ENCODE measurements around the gene THSD7A.

The THSD7A gene

GRCh38 chr7:11374629-11375028 is 457.4 kb downstream of the THSD7A start:
- FAIRE-seq: no peak

DNA sequence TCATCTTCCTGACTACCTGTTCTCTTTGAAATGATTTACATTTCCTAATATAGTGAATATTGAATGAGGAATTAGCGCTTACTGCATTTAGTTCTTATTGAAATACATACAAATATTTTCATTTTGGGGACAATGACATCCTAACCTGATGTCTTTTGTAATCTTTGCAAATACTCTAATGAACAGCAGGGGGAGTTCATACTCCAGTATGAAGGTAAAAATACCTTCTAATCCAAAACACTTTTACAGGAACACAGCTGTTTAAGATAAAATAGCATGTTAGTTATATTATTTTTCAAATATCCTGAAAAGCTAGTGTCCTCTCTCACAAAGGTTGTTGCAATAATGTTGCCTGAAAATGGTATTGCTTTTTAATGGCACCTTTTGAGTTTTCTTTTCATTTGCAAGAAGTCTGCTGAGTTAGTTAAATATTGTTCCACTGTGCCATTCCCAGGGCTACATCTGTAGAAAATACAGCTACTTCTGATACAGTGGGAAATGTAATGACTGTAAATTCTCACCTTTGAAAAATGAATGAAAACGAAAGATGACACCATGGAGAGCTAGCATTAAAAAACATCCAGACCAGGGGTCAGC is 458.4 kb downstream of the THSD7A start:
- FAIRE-seq: peak; percentile 79

DNA sequence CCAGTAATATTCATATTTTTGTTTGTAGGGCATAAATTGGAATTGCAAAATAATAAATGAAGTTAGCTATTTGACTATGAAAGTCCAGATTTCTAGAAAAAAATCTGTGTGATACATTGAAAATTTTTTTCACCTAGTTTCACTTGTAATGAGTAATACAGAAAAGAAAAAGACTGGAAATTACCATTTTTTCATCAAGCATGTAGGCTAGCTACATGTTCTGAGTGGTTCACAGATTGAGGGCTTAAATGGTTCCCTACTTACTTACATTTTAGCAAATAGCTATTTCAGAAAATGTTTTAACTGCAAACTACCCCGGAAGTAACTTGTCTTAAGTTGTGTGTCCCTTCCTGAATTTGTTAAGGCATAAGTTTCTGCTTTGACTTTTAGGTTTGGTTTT is 462.3 kb downstream of the THSD7A start:
- FAIRE-seq: no peak

- FAIRE-seq: no peak
These were observed 465.9 kb downstream of the THSD7A start for GRCh38 chr7:11366118-11366517.

DNA sequence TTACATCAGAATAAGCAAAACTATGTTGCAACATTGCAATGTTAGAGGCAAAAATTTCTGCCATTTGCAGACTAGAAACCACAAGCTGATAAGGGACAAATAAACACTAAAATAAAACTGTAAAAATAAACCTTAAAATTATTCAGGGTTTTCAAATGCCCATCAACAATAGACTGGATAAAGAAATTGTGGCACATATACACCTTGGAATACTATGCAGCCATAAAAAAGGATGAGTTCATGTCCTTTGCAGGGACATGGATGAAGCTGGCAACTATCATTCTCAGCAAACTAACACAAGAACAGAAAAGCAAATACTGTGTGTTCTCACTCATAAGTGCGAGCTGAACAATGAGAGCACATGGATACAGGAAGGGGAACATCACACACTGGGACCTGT is 473.4 kb downstream of the THSD7A start:
- no peak for FAIRE-seq

GRCh38 chr7:11355399-11356005 is 476.5 kb downstream of the THSD7A start:
- no peak for FAIRE-seq

- FAIRE-seq: no peak
These were observed 485.7 kb downstream of the THSD7A start for GRCh38 chr7:11346302-11346701.

- no peak for FAIRE-seq
These were observed 486.4 kb downstream of the THSD7A start for GRCh38 chr7:11345621-11346020.

DNA sequence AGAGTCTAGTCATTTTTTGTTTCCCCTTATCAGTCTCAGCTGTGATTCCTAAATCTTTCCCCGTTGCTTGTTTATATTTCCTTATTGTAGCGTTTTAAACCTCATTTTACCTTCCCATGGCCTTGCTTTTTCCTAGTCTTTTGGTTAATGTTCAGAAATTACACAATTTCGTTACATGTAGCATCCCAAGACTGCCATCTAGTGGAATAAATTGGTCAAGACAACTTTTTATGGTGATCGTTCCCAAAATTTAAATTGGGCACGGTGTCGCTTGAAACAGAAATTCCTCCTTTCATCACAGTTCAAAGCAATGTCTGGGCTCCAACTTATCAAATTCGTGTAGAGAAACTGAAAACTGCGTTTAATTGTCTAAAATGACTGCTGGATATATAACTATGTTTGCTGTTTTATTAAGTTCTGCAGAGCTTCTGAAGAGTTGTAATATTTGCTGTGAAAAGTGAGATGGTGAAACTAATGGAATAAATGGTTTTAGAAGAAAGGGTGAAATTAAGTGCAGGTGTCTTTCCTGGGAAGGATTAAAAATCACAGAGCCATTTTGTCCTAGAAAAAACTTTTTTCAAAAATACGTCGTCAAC is 488.1 kb downstream of the THSD7A start:
- peak; percentile 100 for FAIRE-seq

GRCh38 chr7:11343136-11343535 is 488.9 kb downstream of the THSD7A start:
- FAIRE-seq: no peak

DNA sequence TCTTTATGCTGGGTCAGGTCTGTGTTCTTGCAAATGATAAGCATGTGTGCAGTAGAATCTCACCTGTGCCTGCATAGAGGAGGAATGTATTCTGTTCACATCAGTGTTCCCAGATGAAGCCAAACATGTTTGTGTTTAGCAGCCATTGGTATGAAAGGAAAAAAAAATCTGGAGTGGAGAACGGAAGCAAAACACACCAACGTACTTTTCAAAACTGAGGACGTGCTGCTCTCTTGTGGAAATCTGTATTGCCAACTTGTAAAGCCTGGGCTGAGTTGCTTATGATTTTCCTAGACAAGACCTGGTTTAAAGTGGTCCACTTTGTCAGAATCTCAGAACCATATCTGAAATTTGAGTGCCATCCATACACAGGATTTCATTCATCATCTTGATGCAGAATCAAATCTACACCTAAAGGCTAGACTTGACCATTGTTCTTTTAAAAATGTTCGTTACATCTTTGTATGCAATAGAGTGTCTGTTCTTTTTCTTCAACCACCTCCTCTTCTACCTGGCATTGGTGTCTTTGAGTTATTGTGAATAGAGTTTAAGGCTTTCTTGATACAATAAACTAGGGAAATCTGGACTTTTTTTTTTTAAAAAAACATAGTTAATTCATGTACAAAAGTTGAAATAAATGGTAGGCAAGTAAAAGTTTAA is 490.6 kb downstream of the THSD7A start:
- peak; percentile 81 for FAIRE-seq

- FAIRE-seq: no peak
These were observed 495.6 kb downstream of the THSD7A start for GRCh38 chr7:11336432-11336831.

- FAIRE-seq: no peak
These were observed 496.1 kb downstream of the THSD7A start for GRCh38 chr7:11335947-11336346.

DNA sequence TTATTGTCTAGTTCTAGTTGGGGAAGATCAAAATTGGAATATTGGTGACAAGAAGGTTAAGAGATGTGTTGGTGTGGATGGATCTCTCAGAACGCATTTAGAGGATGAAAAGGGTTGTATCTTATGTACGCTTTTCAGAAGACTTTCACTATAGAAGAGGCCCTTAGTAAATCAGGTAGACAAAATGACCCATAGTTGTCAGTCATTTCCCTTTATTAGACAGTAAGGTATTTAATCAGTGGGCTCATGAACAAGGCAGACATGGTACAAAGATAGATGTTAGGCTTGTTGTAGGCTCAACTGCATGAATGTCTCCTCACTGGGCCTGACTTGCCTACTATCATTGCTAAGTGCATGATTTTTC is 499.2 kb downstream of the THSD7A start:
- FAIRE-seq: no peak

DNA sequence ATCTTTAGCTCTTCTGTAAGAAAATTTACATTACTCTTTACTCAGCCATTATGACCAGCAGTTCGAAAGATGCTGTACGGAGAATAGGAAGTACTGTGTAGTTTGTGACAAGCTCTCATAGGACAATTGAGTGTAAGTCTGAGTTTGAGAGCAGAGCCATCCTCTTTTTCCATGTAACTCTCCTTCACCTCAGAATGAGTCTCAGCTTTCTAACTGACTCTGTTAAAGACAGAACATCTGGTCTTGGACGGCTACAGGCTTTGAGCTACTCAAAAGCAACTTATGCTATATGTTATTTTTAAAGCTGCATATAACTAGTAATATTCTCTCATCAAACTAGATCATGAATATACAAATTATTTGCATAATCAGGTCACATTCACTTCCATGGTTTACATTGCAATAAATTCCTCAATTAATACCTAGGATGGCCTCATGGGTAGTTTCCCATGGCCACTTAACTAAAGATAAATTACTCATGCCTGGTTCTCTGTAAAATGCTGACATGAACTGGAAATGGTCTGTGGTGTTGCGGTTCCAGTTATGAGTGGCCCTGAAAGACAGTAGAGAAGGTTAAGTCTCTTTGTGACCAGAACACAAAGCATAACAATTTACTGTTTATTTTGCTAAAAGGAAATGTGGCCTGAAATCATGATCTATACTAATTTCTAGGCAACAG is 499.7 kb downstream of the THSD7A start:
- FAIRE-seq: no peak

DNA sequence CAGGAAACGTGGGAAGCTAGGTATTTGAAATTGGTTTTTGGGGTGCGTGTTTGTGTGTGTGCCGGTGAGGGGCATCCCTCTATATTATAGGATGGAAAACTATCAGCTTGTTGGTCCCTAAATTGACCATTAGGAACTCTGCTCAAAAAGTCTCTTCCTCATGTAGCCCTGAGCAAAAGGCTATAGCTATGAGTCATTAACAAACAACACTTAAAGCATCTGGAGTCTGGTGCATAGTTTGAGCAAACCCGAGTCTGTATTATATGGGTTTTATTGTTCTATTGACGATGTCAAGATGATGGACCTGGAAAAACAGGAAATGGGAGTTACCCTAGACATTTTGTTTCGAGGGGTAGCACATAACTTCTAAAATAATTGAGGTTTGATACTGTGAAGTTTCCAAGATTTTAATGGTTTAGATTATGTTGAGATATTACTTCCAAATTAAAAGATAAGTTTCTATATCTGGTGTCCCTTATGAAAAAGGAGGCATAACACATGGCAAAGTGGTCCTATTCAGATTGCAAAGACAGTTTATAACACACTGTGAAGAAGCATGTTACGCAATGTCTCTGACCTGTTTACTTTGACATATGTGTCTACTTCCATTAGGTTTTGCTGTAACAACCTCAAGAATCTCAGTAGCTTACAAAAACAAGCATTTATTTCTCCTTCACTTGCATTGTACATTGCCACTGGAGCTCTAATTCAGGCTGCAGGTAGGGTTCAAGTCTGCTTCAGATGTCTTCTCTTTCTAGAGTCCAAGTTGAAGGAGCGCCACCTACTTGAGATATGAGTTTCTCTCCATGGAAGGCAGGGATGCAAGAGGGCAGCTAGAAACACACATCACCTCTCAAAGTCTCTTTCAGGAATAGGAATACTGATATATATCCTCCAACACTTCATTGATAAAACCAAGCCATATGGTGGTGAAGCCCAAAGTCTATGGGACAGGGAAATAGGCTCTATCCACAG is 500.6 kb downstream of the THSD7A start:
- FAIRE-seq: no peak

DNA sequence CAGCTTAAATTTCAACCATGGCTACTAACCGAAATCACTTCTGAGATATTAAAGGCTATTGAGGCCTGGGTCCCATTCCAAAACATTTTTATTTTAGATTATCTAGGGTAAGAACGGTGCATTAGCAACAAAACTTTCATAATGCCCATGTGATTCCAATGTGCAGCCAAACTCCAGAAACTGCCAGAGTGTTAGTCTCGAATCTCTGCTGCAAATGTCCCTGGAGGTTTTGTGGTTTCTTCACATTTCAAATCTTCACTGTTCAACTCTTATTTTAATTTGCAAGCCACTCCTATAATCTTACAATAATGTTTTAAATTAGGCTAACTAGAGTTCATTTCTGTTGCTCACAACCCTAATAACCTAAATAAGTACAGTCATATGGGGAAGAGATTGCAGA is 501.3 kb downstream of the THSD7A start:
- FAIRE-seq: no peak

DNA sequence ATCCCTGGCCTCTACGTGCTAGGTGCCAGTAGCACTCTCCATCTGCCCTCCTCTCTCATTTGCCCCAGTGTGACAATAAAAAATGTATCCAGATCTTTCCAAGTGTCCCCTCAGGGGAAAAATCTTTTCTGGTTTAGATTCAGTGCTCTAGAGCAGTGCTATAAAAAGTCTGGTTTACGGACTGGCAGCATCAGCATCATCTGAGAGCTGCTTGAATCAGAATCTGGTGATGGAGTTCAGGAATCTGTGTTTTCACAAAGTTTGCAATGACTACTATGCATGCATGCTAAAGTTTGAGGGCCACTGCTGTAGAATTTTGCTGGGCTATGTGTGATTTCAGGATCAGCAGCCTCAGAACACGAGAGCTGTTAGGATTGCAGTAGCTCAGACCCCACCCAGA is 501.8 kb downstream of the THSD7A start:
- FAIRE-seq: no peak

GRCh38 chr7:11329626-11330025 is 502.4 kb downstream of the THSD7A start:
- no peak for FAIRE-seq

DNA sequence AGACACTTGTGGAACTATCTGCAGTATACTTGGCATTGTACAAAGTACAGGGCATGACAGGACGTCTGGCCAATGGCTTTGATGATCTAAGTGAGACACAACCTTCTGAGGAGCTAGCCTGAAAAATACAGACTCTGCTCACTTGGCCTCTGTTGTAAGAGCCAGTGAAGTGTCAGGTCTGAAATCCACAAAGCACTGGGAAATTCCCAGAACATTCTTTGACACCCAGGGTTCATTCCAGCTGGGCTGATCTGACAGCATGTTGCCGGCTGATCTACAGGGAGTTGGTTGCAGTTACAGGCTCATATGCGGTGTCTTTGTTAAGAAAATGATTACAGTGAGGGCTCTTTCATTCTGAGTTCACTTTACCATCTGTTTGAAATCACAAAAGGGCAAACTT is 503.7 kb downstream of the THSD7A start:
- no peak for FAIRE-seq

DNA sequence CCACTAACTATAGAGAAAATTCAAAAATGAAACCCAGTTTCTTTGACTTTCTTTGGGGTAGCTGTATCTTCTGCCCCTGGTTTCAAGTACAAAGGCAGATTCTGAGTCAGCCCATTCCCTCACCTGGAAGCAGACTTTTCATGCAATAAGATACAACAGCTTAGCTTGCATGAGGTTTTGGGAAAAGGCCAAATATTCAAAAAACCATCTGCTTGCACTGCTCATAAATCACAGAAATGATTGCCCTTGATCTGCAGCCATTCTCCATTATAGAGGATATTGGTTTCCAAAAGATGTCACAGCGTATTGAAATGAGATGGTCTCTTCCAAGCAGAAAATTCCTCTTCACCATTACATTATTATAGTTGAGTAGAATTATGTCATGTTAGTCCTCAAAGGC is 504.4 kb downstream of the THSD7A start:
- FAIRE-seq: no peak

Data from islet of Langerhans (tissue), 1 donor.